DND-41 (cell line): ENCODE data around the gene TMC3.

ENCODE experiments used
- ATAC-seq: fragments of 200-7000 bp; cut with Tn5 transposase; 3 replicates; pipeline ENCODE4 v1.9.1; 2021; ENCODE audit warnings: low read depth; ENCODE audit not compliant: insufficient read depth
- DNase-seq: peaks from one replicate; pipeline ENCODE4 v3.0.0-alpha.2; 2020
- H2AFZ ChIP-seq: 2 replicates; pipeline ENCODE4 v1.6.0; 2012; ENCODE audit warnings: low read depth, low read length
- H3K27ac ChIP-seq: 2 replicates; pipeline ENCODE4 v1.5.1; 2012; ENCODE audit warnings: low read length, inconsistent platforms
- H3K27me3 ChIP-seq: fragments of 200-600 bp; sonication (generic); 2 replicates; pipeline ENCODE4 v1.6.0; 2012; ENCODE audit warnings: low read length, mild to moderate bottlenecking, inconsistent platforms; ENCODE audit not compliant: insufficient read depth, poor library complexity
- H3K36me3 ChIP-seq: 2 replicates; pipeline ENCODE4 v1.5.1; 2012; ENCODE audit warnings: low read length, inconsistent platforms; ENCODE audit not compliant: insufficient read depth
- H3K4me1 ChIP-seq: 2 replicates; pipeline ENCODE4 v1.5.1; 2012; ENCODE audit warnings: mild to moderate bottlenecking, low read length; ENCODE audit not compliant: insufficient read depth
- H3K4me2 ChIP-seq: 2 replicates; pipeline ENCODE4 v1.6.0; 2012; ENCODE audit warnings: mild to moderate bottlenecking, moderate library complexity, low read length, inconsistent platforms; ENCODE audit not compliant: insufficient read depth
- H3K4me3 ChIP-seq, 2 experiments: fragments of 200-600 bp in 1 of 2; shearing (Covaris generic) in 1 of 2; 2 replicates each; pipeline ENCODE4 v1.5.1; 2012 to 2016; ENCODE audit warnings: inconsistent platforms in 2 of 2, low read length in 2 of 2, mild to moderate bottlenecking in 2 of 2, low read depth in 1 of 2, moderate library complexity in 1 of 2
- H3K79me2 ChIP-seq: 2 replicates; pipeline ENCODE4 v1.6.0; 2012; ENCODE audit warnings: low read length, inconsistent platforms; ENCODE audit not compliant: insufficient read depth
- H3K9ac ChIP-seq: 2 replicates; pipeline ENCODE4 v1.6.0; 2012; ENCODE audit warnings: low read depth, mild to moderate bottlenecking, inconsistent platforms, low read length, moderate library complexity
- H3K9me3 ChIP-seq: 2 replicates; pipeline ENCODE4 v1.5.1; 2012; ENCODE audit warnings: low read length, moderate library complexity, mild to moderate bottlenecking, inconsistent platforms; ENCODE audit not compliant: insufficient read depth, severe bottlenecking
- H4K20me1 ChIP-seq: 2 replicates; pipeline ENCODE4 v1.6.0; 2012; ENCODE audit warnings: low read length; ENCODE audit not compliant: insufficient read depth
- CTCF ChIP-seq: IDR thresholded peaks from 2 replicates; pipeline ENCODE4 v1.5.1; 2012; ENCODE audit warnings: borderline replicate concordance, low read length, moderate library complexity, mild to moderate bottlenecking; ENCODE audit not compliant: poor library complexity, severe bottlenecking; ENCODE audit errors: extremely low read depth
- EZH2 ChIP-seq: IDR thresholded peaks from 3 replicates; pipeline ENCODE4 v1.6.1; 2012; ENCODE audit warnings: borderline replicate concordance, low read depth, mild to moderate bottlenecking, moderate library complexity, low read length, inconsistent platforms; ENCODE audit not compliant: severe bottlenecking

Gene TMC3

GRCh38 chr15:81284256-81285031, 89.6 kb downstream of the TMC3 start:
- no peak overlapping the region for H2AFZ ChIP-seq
- H3K4me3 ChIP-seq = no peak overlapping the region
- no peak overlapping the region for H3K4me2 ChIP-seq
- no peak overlapping the region for H3K9ac ChIP-seq
- no peak overlapping the region for H3K27ac ChIP-seq
- H3K36me3 ChIP-seq = no peaks in the 10 kb centered on the region
- no peak for ATAC-seq
- H3K9me3 ChIP-seq = no peaks in the 10 kb centered on the region
- no peaks in the 10 kb centered on the region for H4K20me1 ChIP-seq
- H3K27me3 ChIP-seq = no peaks in the 10 kb centered on the region
- peaks cover 13% of the 10 kb centered on the region for H3K4me1 ChIP-seq
- no peaks in the 10 kb centered on the region for H3K79me2 ChIP-seq
- DNase-seq = no peak
- TF ChIP-seq EZH2 (no peak), CTCF (no peak)

GRCh38 chr15:81282911-81283310, 91.1 kb downstream of the TMC3 start:
- Histone ChIP-seq H2AFZ (no peak overlapping the region), H3K9ac (no peak overlapping the region), H3K4me1 (peaks cover 13% of the 10 kb centered on the region), H3K36me3 (no peaks in the 10 kb centered on the region), H3K79me2 (no peaks in the 10 kb centered on the region), H3K27ac (no peak overlapping the region), H3K4me3 (no peak overlapping the region), H3K9me3 (peaks cover 4% of the 10 kb centered on the region), H4K20me1 (no peaks in the 10 kb centered on the region), H3K27me3 (no peaks in the 10 kb centered on the region), H3K4me2 (no peak overlapping the region)
- ATAC-seq = no peak
- TF ChIP-seq CTCF (no peak), EZH2 (no peak)
- no peak for DNase-seq

- Histone ChIP-seq H4K20me1 (no peaks in the 10 kb centered on the region), H3K9ac (no peak overlapping the region), H3K27ac (no peak overlapping the region), H3K36me3 (no peaks in the 10 kb centered on the region), H2AFZ (no peak overlapping the region), H3K9me3 (peaks cover 5% of the 10 kb centered on the region), H3K4me3 (no peak overlapping the region), H3K27me3 (no peaks in the 10 kb centered on the region), H3K4me2 (no peak overlapping the region), H3K4me1 (peaks cover 13% of the 10 kb centered on the region), H3K79me2 (no peaks in the 10 kb centered on the region)
- ATAC-seq (no peak), DNase-seq (no peak)
- TF ChIP-seq EZH2 = no peak
- TF ChIP-seq CTCF = no peak
Observed at GRCh38 chr15:81282606-81282895, 91.5 kb downstream of the TMC3 start.
